Right cardiac atrium (tissue), 5 donors: Measurements from ENCODE around the gene TGFBR3. TPM values are rescaled to one million over a fixed set of nuclear protein-coding genes. Genes with fewer than 3 reads are reported as not detected.
A peak's percentile ranks its signal among the peaks of the same experiment; 100 is the strongest.

Source experiments
- ATAC-seq, 2 donors: fragments of 200-7000 bp; cut with Tn5 transposase; one replicate each; pipeline versions ENCODE4 v1.8.0 to v1.9.1; 2020; ENCODE audit warnings: moderate library complexity in 2 of 2, mild to moderate bottlenecking in 1 of 2
- DNase-seq, 3 donors: peaks; one replicate each; pipeline ENCODE4 v3.0.0-alpha.2; 2020
- H3K27ac ChIP-seq: one replicate; pipeline ENCODE4 v1.5.1; 2013; ENCODE audit warnings: mild to moderate bottlenecking, low read length, control low read depth, moderate library complexity
- H3K27me3 ChIP-seq: one replicate; pipeline ENCODE4 v1.6.1; 2013; ENCODE audit not compliant: control insufficient read depth, insufficient read depth
- H3K4me1 ChIP-seq: one replicate; pipeline ENCODE4 v1.6.1; 2013; ENCODE audit warnings: low read length; ENCODE audit not compliant: control insufficient read depth, insufficient read depth
- H3K4me3 ChIP-seq: one replicate; pipeline ENCODE4 v1.5.1; 2013; ENCODE audit warnings: low read length, control low read depth
- H3K9me3 ChIP-seq: one replicate; pipeline ENCODE4 v1.6.1; 2013; ENCODE audit warnings: low read length; ENCODE audit not compliant: control insufficient read depth
- WGBS: extraction: QIAGEN DNeasy Blood & Tissue Kit; methylation state at CpG from one replicate; pipeline ENCODE4 v1.1.7; 2013; 5-methylcytosine and 5-hydroxymethylcytosine counted together
- intact Hi-C, 4 donors: fragments of 100-400 bp; cut with DNase I; formaldehyde crosslinking; loops; one replicate each; pipeline versions ENCODE4 v1.11.0 to v1.14.0; 2022 to 2023
- long read RNA-seq, 4 donors: library from polyadenylated mRNA; unstranded; transcript quantifications; one replicate each; pipeline ENCODE4 v2.0.0, GENCODE V29; 2020 to 2021
- polyA plus RNA-seq: library from polyadenylated mRNA; stranded (reverse); fragments of 200-250 nt; gene quantifications from one replicate; pipeline ENCODE4 v1.2.3, GENCODE V29; 2013
- total RNA-seq, 4 donors: library from RNA; stranded (reverse); fragmentation: NEBNext Ultra II Directional; extraction: Animal tissue kit (Norgen Biotek cat#: 25700); gene quantifications; one replicate each; pipeline ENCODE4 v1.2.1, GENCODE V29; 2021
- donor health status: healthy with polysubstance abuse.
- donor health status: DM: no; HTN: yes; CAD: no.
- donor health status: DM: no; HTN: no; CAD: no.
- donor health status: DM: no; HTN: yes; CAD: no; lungs with severe emphysema.
- donor health status: DM: yes; HTN: yes; CAD: no.

TGFBR3 gene
- total RNA-seq: 10 to 100 TPM; 36.4 to 52.4 (median 39.2) TPM
- 14.5 TPM for polyA plus RNA-seq
- long read RNA-seq, donor 1, full-length matches to known transcripts: 11 of 72 reads
- long read RNA-seq, donor 1, partial matches to known transcripts: 15 of 72 reads
- long read RNA-seq, donor 1, other reads (novel, unspliced or antisense): 46 of 72 reads
- long read RNA-seq, donor 2, full-length matches to known transcripts: 3 of 20 reads
- long read RNA-seq, donor 2, partial matches to known transcripts: 12 of 20 reads
- long read RNA-seq, donor 2, other reads (novel, unspliced or antisense): 5 of 20 reads
- long read RNA-seq, donor 3, full-length matches to known transcripts: 15 of 101 reads
- long read RNA-seq, donor 3, partial matches to known transcripts: 41 of 101 reads
- long read RNA-seq, donor 3, other reads (novel, unspliced or antisense): 45 of 101 reads
- long read RNA-seq, donor 4, full-length matches to known transcripts: 3 of 19 reads
- long read RNA-seq, donor 4, partial matches to known transcripts: 10 of 19 reads
- long read RNA-seq, donor 4, other reads (novel, unspliced or antisense): 6 of 19 reads

DNA sequence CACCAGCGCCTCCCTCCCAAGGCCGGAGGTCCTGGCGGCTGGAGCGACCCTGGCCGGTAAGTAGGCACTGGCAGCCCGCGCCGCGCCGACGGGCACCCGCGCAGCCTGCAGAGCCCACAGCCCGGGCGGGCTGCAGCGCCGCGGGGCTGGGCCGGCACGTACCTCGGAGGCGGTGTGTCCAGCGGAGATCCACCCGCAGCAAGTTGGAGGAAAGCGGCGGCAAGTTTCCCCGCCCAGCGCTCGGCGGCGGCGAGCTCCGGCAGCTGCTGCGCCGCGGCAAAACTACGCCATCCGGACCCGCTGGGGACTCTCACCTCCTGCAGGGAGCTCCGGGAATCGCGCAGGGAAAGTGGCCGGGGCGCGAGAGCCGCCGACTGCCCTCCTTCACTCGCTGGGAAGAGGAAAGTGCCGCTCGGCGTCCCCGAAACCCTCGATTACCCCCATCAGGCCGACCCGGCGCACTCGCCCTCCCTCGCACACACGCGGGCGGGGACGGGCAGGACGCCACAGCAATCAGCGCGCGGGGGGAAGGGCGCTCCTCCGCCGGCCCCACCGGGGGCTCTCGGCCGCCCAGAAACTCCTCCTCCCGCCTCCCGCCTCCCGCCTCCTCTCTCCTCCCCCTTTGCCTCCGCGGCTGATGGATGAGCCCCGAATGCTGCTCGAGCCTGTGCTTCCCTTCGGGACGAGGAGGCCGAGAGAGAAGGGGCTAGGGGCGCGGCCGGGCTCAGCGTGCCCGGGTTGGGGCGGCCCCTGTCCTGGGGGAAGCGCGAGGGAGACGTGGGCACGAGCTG lies at the start of gene TGFBR3:
TSS of gene TGFBR3 (minus strand) at position 436 of the 791 bp plus-strand sequence. CDS start 24,620 bp downstream, outside the sequence.
- ATAC-seq: peak; percentile 98
- DNase-seq: peak; percentile 95 to 98 (median 98)
- H3K27ac ChIP-seq: peak within 1 kb of the TSS; percentile 86
- no peaks in the 10 kb centered on the region for H3K9me3 ChIP-seq
- under 1% methylated on average over 92 of the region's 92 CpGs for WGBS
- no peaks in the 10 kb centered on the region for H3K27me3 ChIP-seq
- H3K4me3 ChIP-seq: peak within 1 kb of the TSS; percentile 77
- intact Hi-C loops: loop anchor here in 3 of 4 donors (10.0 kb wide), 2 partner anchors 51 to 171 kb away; no protein-coding TSS in a partner anchor
- peaks cover 2% of the 10 kb centered on the region for H3K4me1 ChIP-seq

DNA sequence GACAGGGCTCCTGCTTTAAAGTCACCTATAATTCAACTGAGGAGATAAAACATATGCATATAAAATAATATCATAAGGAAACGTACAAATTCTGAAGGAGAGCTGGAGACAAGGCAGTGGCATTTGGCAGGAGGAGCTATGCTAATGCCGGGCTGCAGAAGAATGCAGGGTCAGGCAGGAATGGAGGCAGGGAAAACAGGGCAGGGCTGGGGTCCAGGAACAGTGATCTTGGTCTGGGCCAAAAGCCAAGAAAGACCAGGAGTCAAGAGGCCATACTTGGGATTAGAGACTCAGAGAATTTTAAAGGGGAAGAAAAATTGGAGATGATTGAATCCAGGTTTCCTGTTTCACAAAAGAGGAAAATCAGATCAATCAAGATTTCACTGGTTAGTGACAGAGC lies 43.3 kb upstream of the TGFBR3 start:
- H3K27ac ChIP-seq: no peak overlapping the region
- H3K27me3 ChIP-seq: no peaks in the 10 kb centered on the region
- DNase-seq (no peak), ATAC-seq (peak; percentile 42 to 54)
- 16% methylated on average over 2 of the region's 2 CpGs for WGBS
- intact Hi-C loops: loop anchor here in 2 of 4 donors (2.0 to 5.0 kb wide), 2 partner anchors 417 to 418 kb away; no protein-coding TSS in a partner anchor
- H3K9me3 ChIP-seq: no peaks in the 10 kb centered on the region
- no peaks in the 10 kb centered on the region for H3K4me1 ChIP-seq
- no peak overlapping the region for H3K4me3 ChIP-seq

DNA sequence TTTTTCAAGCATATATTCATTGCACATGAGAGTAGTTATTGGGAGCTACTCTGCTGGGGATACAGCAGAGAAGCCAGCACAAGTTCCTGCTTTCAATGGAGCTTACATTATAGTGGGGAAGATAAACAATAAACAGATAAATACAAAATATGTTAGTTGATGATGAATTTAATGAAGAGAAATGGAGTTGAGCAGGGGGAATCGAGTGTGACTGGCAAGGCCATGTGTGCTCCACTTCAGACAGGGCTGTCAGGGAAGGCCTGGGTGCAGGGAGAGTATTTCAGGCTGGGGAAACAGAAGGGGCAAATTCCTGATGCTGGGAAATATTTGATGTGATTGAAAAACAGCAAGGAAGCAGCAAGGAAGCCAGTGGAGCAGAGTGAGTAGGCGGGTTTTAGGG lies 42.1 kb upstream of the TGFBR3 start:
- Histone ChIP-seq H3K4me1 (no peaks in the 10 kb centered on the region), H3K9me3 (no peaks in the 10 kb centered on the region), H3K4me3 (no peak overlapping the region), H3K27ac (no peak overlapping the region), H3K27me3 (no peaks in the 10 kb centered on the region)
- DNase-seq (no peak), ATAC-seq (no peak)
- intact Hi-C loops: loop anchor here in 2 of 4 donors (2.0 to 5.0 kb wide), 2 partner anchors 416 to 417 kb away; no protein-coding TSS in a partner anchor
- 96% methylated on average over 2 of the region's 2 CpGs for WGBS

DNA sequence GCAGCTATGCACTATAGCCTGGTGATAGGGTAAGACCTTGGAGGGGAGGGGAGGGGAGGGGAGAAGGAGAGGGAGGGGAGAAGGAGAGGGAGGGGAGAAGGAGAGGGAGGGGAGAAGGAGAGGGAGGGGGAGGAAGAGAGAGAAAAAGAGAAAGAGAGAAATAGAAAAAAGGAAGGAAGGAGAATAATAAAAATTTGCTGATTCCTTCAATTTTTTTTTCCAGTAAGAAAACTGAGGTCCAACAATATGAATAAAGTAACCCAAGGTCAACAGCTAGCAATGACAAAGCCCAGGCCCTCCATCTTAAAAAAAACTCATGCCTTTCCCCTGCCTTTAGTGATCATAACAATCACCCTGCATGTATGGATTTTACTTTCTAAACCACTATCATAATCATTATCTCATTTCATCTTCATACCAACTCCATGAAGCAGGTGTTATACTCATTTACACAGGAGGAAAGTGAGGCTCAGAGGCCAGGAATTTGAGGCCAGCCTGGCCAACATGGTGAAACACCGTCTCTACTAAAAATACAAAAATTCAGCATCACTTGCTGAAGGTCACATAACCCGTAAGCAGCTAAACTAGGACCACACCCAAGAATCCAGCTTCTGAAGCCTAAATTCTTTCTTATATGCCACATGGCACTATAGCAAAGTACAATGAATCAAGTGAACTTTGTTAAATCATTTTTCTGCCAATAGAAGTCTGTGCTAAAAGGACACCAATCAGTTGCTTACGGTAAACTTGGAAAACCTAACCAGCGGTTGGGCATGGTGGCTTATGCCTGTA lies 39.9 kb upstream of the TGFBR3 start:
- WGBS: 88% methylated on average over 4 of the region's 4 CpGs
- no peak for DNase-seq
- no peaks in the 10 kb centered on the region for H3K9me3 ChIP-seq
- no peak overlapping the region for H3K4me3 ChIP-seq
- intact Hi-C loops: loop anchor here in 3 of 4 donors (2.0 to 5.0 kb wide), 3 partner anchors 413 to 415 kb away; no protein-coding TSS in a partner anchor
- no peaks in the 10 kb centered on the region for H3K4me1 ChIP-seq
- H3K27me3 ChIP-seq: no peaks in the 10 kb centered on the region
- no peak overlapping the region for H3K27ac ChIP-seq
- ATAC-seq: no peak

DNA sequence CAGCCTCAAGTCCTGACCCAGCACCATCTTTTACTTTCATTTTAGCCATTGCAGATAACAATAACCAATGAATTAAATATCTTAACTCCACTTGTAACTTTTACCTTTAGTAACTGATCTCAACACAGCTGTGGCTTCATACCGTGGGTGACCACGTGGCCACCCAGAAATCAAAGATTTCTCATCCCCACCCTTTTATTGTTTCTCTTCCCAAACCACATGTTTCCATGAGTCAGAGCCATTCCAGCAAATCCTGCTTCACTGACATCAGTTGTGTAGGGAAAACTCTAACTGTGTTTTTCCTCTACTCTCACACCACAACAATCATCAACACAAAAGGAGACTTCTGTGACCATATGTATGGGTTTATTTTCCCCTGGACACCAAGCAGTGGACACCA lies 38.2 kb upstream of the TGFBR3 start:
- intact Hi-C loops: no loop called here

DNA sequence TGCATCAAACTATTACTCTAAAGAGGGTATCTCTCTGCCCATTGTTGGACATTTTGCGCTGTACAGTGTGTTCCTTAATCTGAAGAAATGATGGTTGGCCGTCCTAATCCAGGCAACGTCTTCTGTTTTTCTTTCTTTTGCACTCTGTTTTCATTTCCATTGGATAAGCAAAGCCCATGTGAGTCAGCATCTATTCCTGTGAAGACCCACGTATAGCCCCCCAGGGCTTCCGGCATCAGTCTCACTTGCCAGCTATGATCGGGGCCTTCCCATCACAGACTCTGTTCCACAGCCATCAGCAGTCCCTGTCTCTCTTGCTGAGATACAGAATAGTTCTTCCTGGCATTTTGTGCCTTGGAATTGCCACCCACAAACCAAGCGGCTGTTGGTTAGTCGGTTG lies 34.0 kb upstream of the TGFBR3 start:
- WGBS: 80% methylated on average over 8 of the region's 8 CpGs
- intact Hi-C loops: no loop called here
- no peak for DNase-seq
- H3K9me3 ChIP-seq: no peaks in the 10 kb centered on the region
- no peak overlapping the region for H3K27ac ChIP-seq
- no peak overlapping the region for H3K4me3 ChIP-seq
- no peaks in the 10 kb centered on the region for H3K4me1 ChIP-seq
- peak in 1 of 2 donors; percentile 82 for ATAC-seq
- no peaks in the 10 kb centered on the region for H3K27me3 ChIP-seq

More for the DNA sequence above, 38.2 kb upstream of the TGFBR3 start:
- no peak overlapping the region for H3K27ac ChIP-seq
- ATAC-seq: peak in 1 of 2 donors; percentile 33
- no peaks in the 10 kb centered on the region for H3K4me1 ChIP-seq
- no peaks in the 10 kb centered on the region for H3K27me3 ChIP-seq
- 75% methylated on average over 2 of the region's 2 CpGs for WGBS
- H3K9me3 ChIP-seq: no peaks in the 10 kb centered on the region
- DNase-seq: no peak
- no peak overlapping the region for H3K4me3 ChIP-seq

DNA sequence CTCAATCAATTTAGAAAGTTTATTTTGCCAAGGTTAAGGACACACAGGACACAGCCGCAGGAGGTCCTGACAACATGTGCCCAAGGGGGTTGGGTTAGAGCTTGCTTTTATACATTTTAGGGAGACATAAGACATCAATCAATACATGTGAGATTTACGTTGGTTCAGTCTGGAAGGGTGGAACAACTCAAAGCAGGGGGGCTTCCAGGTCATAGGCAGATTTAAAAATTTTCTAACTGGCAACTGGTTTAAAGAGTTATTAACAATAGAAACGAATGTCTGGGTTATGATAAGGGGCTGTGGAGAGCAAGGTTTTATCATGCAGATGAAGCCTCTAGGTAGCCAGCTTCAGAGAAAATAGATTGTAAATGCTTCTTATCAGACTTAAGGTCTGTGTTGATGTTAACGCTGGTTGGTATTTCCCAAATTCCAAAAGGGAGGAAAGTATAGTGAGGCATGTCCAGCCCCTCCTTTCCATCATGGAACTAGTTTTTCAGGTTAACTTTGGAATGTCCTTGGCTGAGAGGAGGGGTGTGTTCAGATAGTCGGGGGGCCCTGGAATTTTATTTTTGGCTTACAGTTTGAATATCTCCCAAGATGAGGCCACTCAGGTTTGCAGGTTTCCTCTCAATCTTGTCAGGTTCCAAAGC lies 31.0 kb upstream of the TGFBR3 start:
- Histone ChIP-seq H3K4me3 (no peak overlapping the region), H3K9me3 (no peaks in the 10 kb centered on the region), H3K27me3 (no peaks in the 10 kb centered on the region), H3K27ac (no peak overlapping the region), H3K4me1 (no peaks in the 10 kb centered on the region)
- intact Hi-C loops: no loop called here
- DNase-seq (no peak), ATAC-seq (no peak)
- 60% methylated on average over 5 of the region's 5 CpGs for WGBS

DNA sequence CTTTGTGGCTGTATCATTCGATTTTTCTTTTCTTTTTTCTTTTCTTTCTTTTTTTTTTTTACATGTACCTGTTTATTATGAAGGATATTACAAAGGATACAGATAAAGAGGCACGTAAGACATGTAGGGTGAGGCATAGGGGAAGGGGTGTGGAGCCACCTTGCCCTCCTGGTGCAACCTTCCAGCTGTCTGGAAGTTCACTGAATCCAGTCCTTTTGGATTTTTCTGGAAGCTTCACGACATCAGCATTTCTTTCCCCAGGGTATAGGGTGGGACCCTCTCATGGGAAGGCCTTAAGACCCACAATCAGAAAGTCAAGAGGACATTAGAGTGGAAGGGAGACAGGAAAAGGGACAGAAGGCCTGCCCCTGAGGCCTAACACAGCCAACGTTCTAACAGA lies 30.1 kb upstream of the TGFBR3 start:
- ATAC-seq (no peak), DNase-seq (no peak)
- H3K27me3 ChIP-seq: no peaks in the 10 kb centered on the region
- H3K4me1 ChIP-seq: no peaks in the 10 kb centered on the region
- H3K4me3 ChIP-seq: no peak overlapping the region
- no peak overlapping the region for H3K27ac ChIP-seq
- WGBS: 73% methylated on average over 4 of the region's 4 CpGs
- no peaks in the 10 kb centered on the region for H3K9me3 ChIP-seq
- intact Hi-C loops: no loop called here

DNA sequence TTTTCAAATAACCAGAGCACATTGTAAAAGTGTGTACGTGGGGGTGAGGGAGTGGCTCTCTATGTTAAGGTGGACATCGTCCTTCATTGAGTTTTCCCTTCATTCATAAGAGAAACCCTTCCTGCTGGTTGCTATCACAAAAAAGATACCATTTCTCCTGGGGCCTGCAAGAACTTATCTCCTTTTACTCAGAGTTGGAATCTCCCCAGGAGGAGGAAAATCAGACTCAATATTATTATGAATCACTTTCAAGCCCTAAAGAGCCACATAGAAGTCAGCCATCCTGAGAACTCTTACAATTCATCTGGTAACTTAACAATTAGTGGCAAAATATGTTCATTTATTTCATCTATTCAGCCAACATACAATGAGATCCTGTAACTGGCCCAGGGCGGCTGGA lies 27.1 kb upstream of the TGFBR3 start:
- Histone ChIP-seq H3K4me1 (no peaks in the 10 kb centered on the region), H3K9me3 (no peaks in the 10 kb centered on the region), H3K27me3 (no peaks in the 10 kb centered on the region), H3K4me3 (no peak overlapping the region), H3K27ac (no peak overlapping the region)
- ATAC-seq (peak in 1 of 2 donors; percentile 29), DNase-seq (no peak)
- WGBS: 54% methylated on average over 3 of the region's 3 CpGs
- intact Hi-C loops: no loop called here

DNA sequence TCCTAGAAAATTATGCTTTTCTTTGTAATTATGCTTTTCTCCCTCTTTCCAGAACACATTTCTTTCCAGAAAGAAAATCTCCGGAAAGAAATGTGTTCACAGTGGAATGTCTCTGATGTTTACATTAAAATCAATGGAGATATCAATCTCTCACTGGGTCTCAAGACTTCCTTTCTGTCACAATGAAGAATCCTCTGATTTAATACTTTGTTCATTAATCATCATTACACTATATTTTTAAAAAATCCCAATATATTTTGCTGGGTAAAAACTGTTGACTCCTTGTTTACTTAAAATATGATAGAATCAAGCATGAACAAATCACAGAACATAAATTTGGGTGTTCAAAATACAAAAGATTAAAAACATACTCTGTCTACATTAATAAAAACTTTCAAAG lies 26.3 kb upstream of the TGFBR3 start:
- Histone ChIP-seq H3K27me3 (no peaks in the 10 kb centered on the region), H3K4me1 (no peaks in the 10 kb centered on the region), H3K4me3 (no peak overlapping the region), H3K27ac (no peak overlapping the region), H3K9me3 (no peaks in the 10 kb centered on the region)
- ATAC-seq: no peak
- no peak for DNase-seq
- intact Hi-C loops: no loop called here
- WGBS: 77% methylated on average over 1 of the region's 1 CpG
